ENCODE measurements around the gene MYO18B.

DNA sequence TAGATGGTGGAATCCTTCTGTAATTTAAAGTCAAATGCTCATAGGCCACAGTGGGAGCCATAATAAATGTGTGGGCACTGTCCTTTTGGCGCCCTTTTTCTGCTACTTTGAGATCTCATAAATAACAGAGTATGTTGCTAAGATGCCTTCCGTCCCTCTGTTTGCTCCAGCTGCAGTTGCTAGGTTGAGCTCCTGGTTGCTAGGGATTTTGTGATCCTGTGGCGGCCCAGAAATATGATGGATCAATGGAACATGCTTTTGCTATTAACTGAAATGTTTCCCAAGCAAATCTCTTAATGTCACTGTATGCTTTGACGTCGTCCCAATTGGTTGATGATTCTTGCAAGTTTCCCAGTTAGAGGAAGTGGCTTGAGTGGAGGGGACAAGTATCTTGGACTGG lies 53.5 kb downstream of the MYO18B start:
- TF ChIP-seq TBP (IDR thresholded peaks at IDR 0.05; ENCODE audit: low read depth, low read length) (no peak), POLR2AphosphoS5 (IDR thresholded peaks at IDR 0.05; ENCODE audit: low read depth, low read length) (no peak), NRF1 (IDR thresholded peaks at IDR 0.05; ENCODE audit: low read depth, low read length) (no peak), RAD21 (IDR thresholded peaks at IDR 0.05 in 1 of 2, conservative IDR thresholded peaks at IDR 0.05 in 1 of 2; ENCODE audit: low read depth in 2 of 2, low read length in 2 of 2) (no peak), CTCF (IDR thresholded peaks at IDR 0.05; ENCODE audit: control extremely low read depth in 1 of 3, insufficient read depth in 1 of 3, low read depth in 1 of 3, low read length in 3 of 3) (no peak)
